ENCODE results near the gene GPR107.

- TF ChIP-seq POLR2A (IDR thresholded peaks at IDR 0.05): no peak
- TF ChIP-seq CTCF (IDR thresholded peaks at IDR 0.05): no peak
Observed at GRCh38 chr9:130072515-130073235, 19.0 kb downstream of the GPR107 start.
